ENCODE data around the gene NR2F6. TPM values are rescaled to one million over a fixed set of nuclear protein-coding genes. Genes with fewer than 3 reads are reported as not detected.

Gene NR2F6
- total RNA-seq, 1 experiment from 2014 or later = 134 TPM

DNA sequence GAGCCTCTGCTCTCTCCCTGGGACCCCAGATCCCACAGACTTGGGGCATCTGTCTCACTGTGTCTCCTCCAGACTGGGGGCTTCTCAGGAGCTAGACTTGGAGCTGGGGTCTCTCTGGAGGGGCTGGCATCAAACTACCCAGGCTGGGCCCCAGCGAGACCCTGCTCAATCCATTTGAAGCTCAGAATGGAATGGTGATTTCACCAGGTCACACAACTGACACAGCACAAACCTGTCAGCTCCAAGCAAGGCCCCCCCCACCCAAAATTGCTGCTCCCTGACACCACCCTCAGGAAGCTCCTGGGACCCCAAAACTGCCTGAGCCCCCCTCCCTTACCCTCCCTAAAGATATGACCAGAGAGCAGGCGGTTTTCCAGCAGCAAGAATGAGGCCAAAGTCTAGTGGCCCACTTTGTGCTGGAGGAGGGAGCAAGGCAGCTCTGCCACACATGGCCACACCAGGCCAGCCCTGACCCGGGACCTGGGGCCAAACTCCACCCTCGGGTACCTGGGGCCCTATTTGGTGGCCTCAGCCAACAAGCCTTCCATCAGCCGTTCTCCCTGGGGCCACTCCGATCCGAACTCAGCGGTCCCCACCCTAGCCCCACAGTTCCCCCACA is 2.4 kb downstream of the NR2F6 start:
- Mint-ChIP-seq H3K4me3 (peak overlapping the region; percentile 91 to 95), H3K27ac (peak overlapping the region; percentile 22 to 97 (median 81); a peak in 3 of 7 replicates), H3K27me3 (ENCODE audit: low read depth) (peaks cover 2% of the 10 kb centered on the region; the same call in 1 of the 2 replicates), H3K4me1 (peaks cover 35 to 41% of the 10 kb centered on the region in 2 experiments), H3K36me3 (ENCODE audit: insufficient read depth in 1 of 3, low read depth in 3 of 3) (peaks cover 2 to 28% (median 23%) of the 10 kb centered on the region in 3 experiments), H3K9me3 (peaks cover 0 to 3% of the 10 kb centered on the region in 2 experiments; a peak in 1 of 5 replicates)
- Histone ChIP-seq H4K8ac (replicated peaks; ENCODE audit: insufficient read length, low read depth, low read length) (no peak overlapping the region), H3K56ac (ENCODE audit: insufficient read length, low read depth, low read length) (no peak overlapping the region), H2AFZ (ENCODE audit: low read length) (no peak overlapping the region), H3K4ac (ENCODE audit: low read depth, low read length) (no peak overlapping the region), H3K23me2 (ENCODE audit: insufficient read length, low read depth, low read length, poor library complexity, severe bottlenecking) (peaks cover 17% of the 10 kb centered on the region), H3K14ac (ENCODE audit: insufficient read depth, low read length) (peak overlapping the region; percentile 3), H3K27me3 (ENCODE audit: insufficient read depth, low read length) (no peaks in the 10 kb centered on the region), H2BK20ac (ENCODE audit: low read depth, low read length, poor library complexity, severe bottlenecking) (no peak overlapping the region), H4K20me1 (ENCODE audit: control insufficient read depth, insufficient read depth, insufficient read length) (no peaks in the 10 kb centered on the region), H2BK15ac (ENCODE audit: low read depth, low read length) (no peak overlapping the region), H2BK12ac (ENCODE audit: insufficient read length, low read depth, low read length) (no peak overlapping the region), H2BK5ac (ENCODE audit: insufficient read length, low read length) (no peak overlapping the region), H3K79me2 (ENCODE audit: insufficient read depth, low read length) (peaks cover 26% of the 10 kb centered on the region; the same call in 1 of the 2 replicates), H4K5ac (ENCODE audit: insufficient read length, low read depth, low read length) (no peak overlapping the region), H3T11ph (ENCODE audit: low read length) (no peak overlapping the region), H3K9ac (ENCODE audit: extremely low read depth, insufficient read length, low read length) (peak overlapping the region; percentile 6), H3K4me2 (ENCODE audit: insufficient read depth, insufficient read length, low read length) (peak overlapping the region; percentile 63), H3K27ac (ENCODE audit: insufficient read length, low read depth, low read length) (no peak overlapping the region), H3K9me3 (ENCODE audit: control insufficient read depth, low read depth, low read length) (no peaks in the 10 kb centered on the region), H3K4me1 (ENCODE audit: insufficient read depth, low read length) (peaks cover 4% of the 10 kb centered on the region; the same call in 1 of the 2 replicates), H3K23ac (ENCODE audit: insufficient read length, low read depth, low read length) (no peak overlapping the region), H4K91ac (ENCODE audit: insufficient read length, low read depth, low read length) (no peak overlapping the region), H2BK120ac (ENCODE audit: low read depth, low read length, poor library complexity, severe bottlenecking) (no peak overlapping the region), H3K18ac (ENCODE audit: insufficient read length, low read depth, low read length) (no peak overlapping the region), H2AK5ac (ENCODE audit: insufficient read length, low read length) (no peak overlapping the region), H3K79me1 (ENCODE audit: insufficient read depth, low read depth, low read length, poor library complexity, severe bottlenecking) (peaks cover 3% of the 10 kb centered on the region)
- DNase-seq = no peak
- WGBS (ENCODE audit: extremely low coverage, insufficient read length, low lambda C conversion rate) = no CpG with 5 or more reads among the region's 8 CpGs
- TF ChIP-seq, protein P1, sequence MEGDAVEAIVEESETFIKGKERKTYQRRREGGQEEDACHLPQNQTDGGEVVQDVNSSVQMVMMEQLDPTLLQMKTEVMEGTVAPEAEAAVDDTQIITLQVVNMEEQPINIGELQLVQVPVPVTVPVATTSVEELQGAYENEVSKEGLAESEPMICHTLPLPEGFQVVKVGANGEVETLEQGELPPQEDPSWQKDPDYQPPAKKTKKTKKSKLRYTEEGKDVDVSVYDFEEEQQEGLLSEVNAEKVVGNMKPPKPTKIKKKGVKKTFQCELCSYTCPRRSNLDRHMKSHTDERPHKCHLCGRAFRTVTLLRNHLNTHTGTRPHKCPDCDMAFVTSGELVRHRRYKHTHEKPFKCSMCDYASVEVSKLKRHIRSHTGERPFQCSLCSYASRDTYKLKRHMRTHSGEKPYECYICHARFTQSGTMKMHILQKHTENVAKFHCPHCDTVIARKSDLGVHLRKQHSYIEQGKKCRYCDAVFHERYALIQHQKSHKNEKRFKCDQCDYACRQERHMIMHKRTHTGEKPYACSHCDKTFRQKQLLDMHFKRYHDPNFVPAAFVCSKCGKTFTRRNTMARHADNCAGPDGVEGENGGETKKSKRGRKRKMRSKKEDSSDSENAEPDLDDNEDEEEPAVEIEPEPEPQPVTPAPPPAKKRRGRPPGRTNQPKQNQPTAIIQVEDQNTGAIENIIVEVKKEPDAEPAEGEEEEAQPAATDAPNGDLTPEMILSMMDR (conservative IDR thresholded peaks at IDR 0.05) = no peak

All from H9 (cell line).